T-helper 9 cell (primary cell): ENCODE results near the gene CDK9.
"Not testable (repeated sequence)": the region's sequence is repeated elsewhere in the genome, so short reads cannot be mapped to it uniquely, and the experiment has no call there.

Experiments used
- DNase-seq: peaks from one replicate; pipeline ENCODE4 v3.0.0-alpha.2; 2020
- total RNA-seq, 2 donors: gene quantifications; one replicate each; lab custom pipeline; 2026; lab: John Stamatoyannopoulos, UW

CDK9 gene
- total RNA-seq, result 91.4 to 98.9 reads per million in 2 donors

GRCh38 chr9:127785933-127786772, at the start of gene CDK9:
TSS of gene CDK9 (plus strand) at chr9:127786034. CDS start at chr9:127786149, 115 bp downstream.
- DNase-seq, result peak; percentile 91

- DNase-seq, result no peak
Observed at GRCh38 chr9:127738666-127739065, 47.2 kb upstream of the CDK9 start.

- DNase-seq, result no peak
Observed at GRCh38 chr9:127739614-127740330, 46.1 kb upstream of the CDK9 start.

- DNase-seq, result no peak
Observed at GRCh38 chr9:127741831-127742434, 43.9 kb upstream of the CDK9 start.

- DNase-seq, result no peak
Observed at GRCh38 chr9:127742435-127743088, 43.3 kb upstream of the CDK9 start.

GRCh38 chr9:127744398-127745110, 41.3 kb upstream of the CDK9 start:
- DNase-seq, result no peak

GRCh38 chr9:127746959-127747569, 38.8 kb upstream of the CDK9 start:
- no peak for DNase-seq

GRCh38 chr9:127749090-127749787, 36.6 kb upstream of the CDK9 start:
- no peak for DNase-seq

GRCh38 chr9:127751269-127752054, 34.4 kb upstream of the CDK9 start:
- DNase-seq, result no peak

GRCh38 chr9:127753148-127753547, 32.7 kb upstream of the CDK9 start:
- no peak for DNase-seq

GRCh38 chr9:127753622-127754021, 32.2 kb upstream of the CDK9 start:
- DNase-seq, result no peak

- DNase-seq, result no peak
Observed at GRCh38 chr9:127754099-127755060, 31.5 kb upstream of the CDK9 start.

GRCh38 chr9:127755061-127756060, 30.5 kb upstream of the CDK9 start:
- no peak for DNase-seq

- no peak for DNase-seq
Observed at GRCh38 chr9:127756233-127756632, 29.6 kb upstream of the CDK9 start.

GRCh38 chr9:127756776-127757175, 29.1 kb upstream of the CDK9 start:
- DNase-seq, result not testable (repeated sequence)

GRCh38 chr9:127758843-127759242, 27.0 kb upstream of the CDK9 start:
- no peak for DNase-seq

GRCh38 chr9:127761061-127761460, 24.8 kb upstream of the CDK9 start:
- no peak for DNase-seq

- DNase-seq, result no peak
Observed at GRCh38 chr9:127761491-127761956, 24.3 kb upstream of the CDK9 start.
